ENCODE data around the gene TMEM221. TPM values are rescaled to one million over a fixed set of nuclear protein-coding genes. Genes with fewer than 3 reads are reported as not detected.

The TMEM221 gene
- total and polyA plus RNA-seq, 2 donors (not counting 3 experiments of a cell fraction or from before 2014, with no cell fraction given) = 0.08 TPM; not detected in 1

DNA sequence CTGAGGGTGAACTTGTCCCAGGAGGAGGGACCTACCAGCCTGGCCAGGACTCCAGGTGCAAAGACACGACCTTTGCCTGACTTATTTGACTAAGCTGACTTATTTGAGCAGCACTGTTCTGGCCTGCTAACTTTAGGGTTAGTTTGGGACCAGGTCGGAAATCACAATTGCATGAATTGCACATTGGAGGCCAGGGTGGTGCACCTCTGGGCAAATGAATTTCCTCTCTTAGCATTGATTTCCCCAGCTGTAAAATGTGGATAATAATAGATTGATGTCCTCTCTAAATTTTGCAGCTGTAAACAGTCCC lies 41.6 kb downstream of the TMEM221 start:
- H3K9ac ChIP-seq (replicated peaks; ENCODE audit: extremely low read depth, insufficient read depth, low read length) = no peak overlapping the region
- ChIA-PET POLR2A (no interaction called here), CTCF (interaction anchor here (1.8 kb wide), 1 partner anchor 59 kb away, joined by 5 read pairs; no protein-coding TSS in a partner anchor)
- H3K9me1 ChIP-seq (replicated peaks; ENCODE audit: control insufficient read depth, extremely low read depth, insufficient read depth, low read length) = no peaks in the 10 kb centered on the region
- intact Hi-C loops (cut with micrococcal nuclease) = loop anchor here (10.0 kb wide), 1 partner anchor 148 kb away; the partner anchor contains the start of gene COLGALT1
- no peak overlapping the region for H2AFZ ChIP-seq (ENCODE audit: low read depth, low read length)
- no TSS peak for BruUV-seq (replicated peaks)
- H3K4me1 ChIP-seq (ENCODE audit: control insufficient read depth, extremely low read depth, insufficient read depth, low read length) = peaks cover 26% of the 10 kb centered on the region
- H3K4me2 ChIP-seq (ENCODE audit: insufficient read depth, low read length) = peak overlapping the region; percentile 64
- TF ChIP-seq, protein P1, sequence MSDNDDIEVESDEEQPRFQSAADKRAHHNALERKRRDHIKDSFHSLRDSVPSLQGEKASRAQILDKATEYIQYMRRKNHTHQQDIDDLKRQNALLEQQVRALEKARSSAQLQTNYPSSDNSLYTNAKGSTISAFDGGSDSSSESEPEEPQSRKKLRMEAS (IDR thresholded peaks at IDR 0.05; ENCODE audit: insufficient read depth, insufficient read length) = no peak
- TF ChIP-seq FOS (IDR thresholded peaks at IDR 0.05; ENCODE audit: borderline replicate concordance, insufficient read depth, low read length) (no peak), POLR2AphosphoS5 (IDR thresholded peaks at IDR 0.05; ENCODE audit: insufficient read depth, low read depth, low read length) (no peak), GATA2 (IDR thresholded peaks at IDR 0.05; ENCODE audit: insufficient read depth, insufficient read length, low read depth, low read length) (no peak), EZH2 (IDR thresholded peaks at IDR 0.05; ENCODE audit: borderline replicate concordance, low read depth, low read length, severe bottlenecking) (no peak), POLR2A (IDR thresholded peaks at IDR 0.05; ENCODE audit: low read depth, low read length) (no peak), MYC (IDR thresholded peaks at IDR 0.05; ENCODE audit: low read depth, low read length) (no peak), JUN (IDR thresholded peaks at IDR 0.05; ENCODE audit: borderline replicate concordance, insufficient read depth, insufficient read length, low read depth) (no peak)
- TF ChIP-seq, protein P2, sequence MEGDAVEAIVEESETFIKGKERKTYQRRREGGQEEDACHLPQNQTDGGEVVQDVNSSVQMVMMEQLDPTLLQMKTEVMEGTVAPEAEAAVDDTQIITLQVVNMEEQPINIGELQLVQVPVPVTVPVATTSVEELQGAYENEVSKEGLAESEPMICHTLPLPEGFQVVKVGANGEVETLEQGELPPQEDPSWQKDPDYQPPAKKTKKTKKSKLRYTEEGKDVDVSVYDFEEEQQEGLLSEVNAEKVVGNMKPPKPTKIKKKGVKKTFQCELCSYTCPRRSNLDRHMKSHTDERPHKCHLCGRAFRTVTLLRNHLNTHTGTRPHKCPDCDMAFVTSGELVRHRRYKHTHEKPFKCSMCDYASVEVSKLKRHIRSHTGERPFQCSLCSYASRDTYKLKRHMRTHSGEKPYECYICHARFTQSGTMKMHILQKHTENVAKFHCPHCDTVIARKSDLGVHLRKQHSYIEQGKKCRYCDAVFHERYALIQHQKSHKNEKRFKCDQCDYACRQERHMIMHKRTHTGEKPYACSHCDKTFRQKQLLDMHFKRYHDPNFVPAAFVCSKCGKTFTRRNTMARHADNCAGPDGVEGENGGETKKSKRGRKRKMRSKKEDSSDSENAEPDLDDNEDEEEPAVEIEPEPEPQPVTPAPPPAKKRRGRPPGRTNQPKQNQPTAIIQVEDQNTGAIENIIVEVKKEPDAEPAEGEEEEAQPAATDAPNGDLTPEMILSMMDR (IDR thresholded peaks at IDR 0.05; ENCODE audit: extremely low read depth in 1 of 2, insufficient read depth in 1 of 2, low read depth in 1 of 2, low read length in 2 of 2) = no peak
- H3K4me3 ChIP-seq (replicated peaks in 1 of 3; ENCODE audit: insufficient read depth in 1 of 3, low read depth in 1 of 3, low read length in 3 of 3) = no peak overlapping the region
- peaks cover 8% of the 10 kb centered on the region for H3K79me2 ChIP-seq (ENCODE audit: control insufficient read depth, insufficient read depth, low read length)
- FAIRE-seq (no peak), DNase-seq (ENCODE audit: low read depth, low spot score) (no peak)
- no peaks in the 10 kb centered on the region for H3K9me3 ChIP-seq (replicated peaks; ENCODE audit: control insufficient read depth, insufficient read depth, low read length)
- H3K36me3 ChIP-seq (ENCODE audit: control insufficient read depth in 2 of 2, extremely low read depth in 1 of 2, insufficient read depth in 2 of 2, low read length in 2 of 2) = no peaks in the 10 kb centered on the region
- no peak overlapping the region for H3K27ac ChIP-seq (ENCODE audit: insufficient read depth, low read depth, low read length)
- no peaks in the 10 kb centered on the region for H4K20me1 ChIP-seq (replicated peaks; ENCODE audit: control insufficient read depth, extremely low read depth, insufficient read depth, low read length)
- dilution Hi-C loops (cut with MboI; ENCODE audit: extremely low pct_ligation_motif_present, low sequenced_read_pairs) = no loop called here
- H3K27me3 ChIP-seq (ENCODE audit: control insufficient read depth in 2 of 2, insufficient read depth in 2 of 2, low read length in 2 of 2) = no peaks in the 10 kb centered on the region

All from endothelial cell of umbilical vein (primary cell).